ENCODE measurements around the gene THRB.

Gene THRB

GRCh38 chr3:24086206-24086605 is 408.4 kb downstream of the THRB start:
- no peak for DNase-seq (ENCODE audit: low spot score)
- Mint-ChIP-seq H3K9me3 (no peaks in the 10 kb centered on the region), H3K4me3 (no peak overlapping the region), H3K27me3 (ENCODE audit: low read depth) (no peaks in the 10 kb centered on the region), H3K27ac (no peak overlapping the region), H3K4me1 (ENCODE audit: low read depth) (no peaks in the 10 kb centered on the region), H3K36me3 (ENCODE audit: low read depth) (no peaks in the 10 kb centered on the region)

- no peaks in the 10 kb centered on the region for H3K4me1 Mint-ChIP-seq (ENCODE audit: low read depth)
- no peak overlapping the region for H3K4me3 Mint-ChIP-seq
- H3K27ac Mint-ChIP-seq = no peak overlapping the region
- no peaks in the 10 kb centered on the region for H3K36me3 Mint-ChIP-seq (ENCODE audit: low read depth)
- no peaks in the 10 kb centered on the region for H3K27me3 Mint-ChIP-seq (ENCODE audit: low read depth)
- no peak for DNase-seq (ENCODE audit: low spot score)
- H3K9me3 Mint-ChIP-seq = no peaks in the 10 kb centered on the region
These were observed 422.5 kb downstream of the THRB start for GRCh38 chr3:24072193-24072592.

- Mint-ChIP-seq H3K27me3 (ENCODE audit: low read depth) (no peaks in the 10 kb centered on the region), H3K9me3 (no peaks in the 10 kb centered on the region), H3K27ac (no peak overlapping the region), H3K4me1 (ENCODE audit: low read depth) (no peaks in the 10 kb centered on the region), H3K36me3 (ENCODE audit: low read depth) (no peaks in the 10 kb centered on the region), H3K4me3 (no peak overlapping the region)
- DNase-seq (ENCODE audit: low spot score) = no peak
These were observed 425.6 kb downstream of the THRB start for GRCh38 chr3:24069045-24069444.

DNA sequence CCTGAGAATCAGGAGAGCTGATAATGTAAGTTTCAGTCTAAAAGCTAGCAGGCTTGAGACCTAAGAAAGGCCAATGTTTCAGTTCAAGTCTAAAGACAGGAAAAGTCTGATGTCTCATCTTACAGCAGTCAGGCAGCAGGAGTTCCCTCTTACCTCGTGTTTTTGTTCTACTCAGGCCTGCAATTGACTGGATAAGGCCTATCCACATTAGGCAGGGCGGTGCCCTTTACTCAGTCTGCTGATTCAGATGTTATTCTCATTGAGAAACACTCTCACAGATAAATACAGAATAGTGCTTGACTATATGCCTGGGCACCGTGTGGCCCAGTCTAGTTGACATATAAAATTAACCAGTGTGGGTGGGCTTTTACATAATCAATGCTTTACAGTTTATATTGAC is 427.2 kb downstream of the THRB start:
- Mint-ChIP-seq H3K4me1 (ENCODE audit: low read depth) (no peaks in the 10 kb centered on the region), H3K4me3 (no peak overlapping the region), H3K9me3 (no peaks in the 10 kb centered on the region), H3K36me3 (ENCODE audit: low read depth) (no peaks in the 10 kb centered on the region), H3K27ac (no peak overlapping the region), H3K27me3 (ENCODE audit: low read depth) (no peaks in the 10 kb centered on the region)
- DNase-seq (ENCODE audit: low spot score) = no peak
